H1 (cell line): ENCODE measurements around the gene GRAP. TPM values are rescaled to one million over a fixed set of nuclear protein-coding genes. Genes with fewer than 3 reads are reported as not detected.

Experiments
- CTCF ChIA-PET: fragments of 300-600 bp; sonication (Branson Sonifier 250); formaldehyde crosslinking; loops from one replicate; lab custom pipeline; 2021; ENCODE audit not compliant: partially characterized antibody; lab: Charles Lee
- POLR2A ChIA-PET: fragments of 300-600 bp; sonication (Branson Sonifier 250); formaldehyde crosslinking; loops from one replicate; lab custom pipeline; 2021; ENCODE audit warnings: inconsistent platforms; ENCODE audit not compliant: partially characterized antibody; lab: Charles Lee
- DNase-seq, 2 experiments: peaks; one replicate each; pipeline versions ENCODE4 v3.0.0 to v3.0.0-alpha.2; 2010 to 2022; ENCODE audit warnings: low spot score in 2 of 2, low read depth in 1 of 2, mixed read lengths in 1 of 2
- FAIRE-seq: peaks from 2 replicates; lab custom pipeline; 2011; peaks lifted over from hg19 to GRCh38; lab: Jason Lieb, UNC
- H2AFZ ChIP-seq: 2 replicates; pipeline ENCODE4 v1.8.1; 2012; ENCODE audit warnings: low read length, inconsistent platforms
- H2AK5ac ChIP-seq: 2 replicates; pipeline ENCODE4 v1.6.1; 2013; ENCODE audit warnings: low read depth, low read length
- H2BK120ac ChIP-seq: replicated peaks from 2 replicates; pipeline ENCODE3; 2013; ENCODE audit warnings: low read depth, low read length, inconsistent platforms
- H2BK12ac ChIP-seq: 2 replicates; pipeline ENCODE4 v1.6.1; 2013; ENCODE audit warnings: low read depth, low read length
- H2BK15ac ChIP-seq: 2 replicates; pipeline ENCODE4 v1.6.1; 2013; ENCODE audit warnings: low read length
- H2BK20ac ChIP-seq: 2 replicates; pipeline ENCODE4 v1.6.1; 2013; ENCODE audit warnings: low read length
- H2BK5ac ChIP-seq: 2 replicates; pipeline ENCODE4 v1.6.1; 2013; ENCODE audit warnings: low read depth, low read length
- H3K14ac ChIP-seq: 2 replicates; pipeline ENCODE4 v1.6.1; 2013; ENCODE audit warnings: inconsistent platforms; ENCODE audit not compliant: insufficient read length
- H3K18ac ChIP-seq: 2 replicates; pipeline ENCODE4 v1.6.1; 2013; ENCODE audit warnings: low read length; ENCODE audit errors: extremely low read depth
- H3K23ac ChIP-seq: 2 replicates; pipeline ENCODE4 v1.6.1; 2013; ENCODE audit warnings: inconsistent platforms; ENCODE audit not compliant: insufficient read length
- H3K23me2 ChIP-seq: 2 replicates; pipeline ENCODE4 v1.6.1; 2013; ENCODE audit warnings: low read depth, low read length
- H3K27ac ChIP-seq: 2 replicates; pipeline ENCODE4 v1.6.1; 2011; ENCODE audit warnings: low read depth, low read length, inconsistent platforms
- H3K27me3 ChIP-seq, 4 experiments: replicated peaks in 1 of 4; 1 replicate in 1 of 4; 2 replicates in 3 of 4; pipeline versions ENCODE4 v1.6.1 to v1.8.1; 2011 to 2013; ENCODE audit warnings: low read length in 3 of 4, mild to moderate bottlenecking in 3 of 4, inconsistent platforms in 2 of 4, mixed read lengths in 2 of 4, moderate library complexity in 1 of 4; ENCODE audit not compliant: control insufficient read depth in 3 of 4, insufficient read depth in 3 of 4; ENCODE audit errors: extremely low read depth in 1 of 4
- H3K36me3 ChIP-seq, 4 experiments: 2 replicates each; pipeline versions ENCODE4 v1.6.1 to v1.8.1; 2011 to 2013; ENCODE audit warnings: mild to moderate bottlenecking in 4 of 4, low read length in 3 of 4, moderate library complexity in 2 of 4, control low read depth in 1 of 4, inconsistent platforms in 1 of 4; ENCODE audit not compliant: insufficient read depth in 4 of 4, control insufficient read depth in 2 of 4
- H3K4ac ChIP-seq: replicated peaks from 2 replicates; pipeline ENCODE3; 2013; ENCODE audit warnings: low read length, low read depth, mixed read lengths, inconsistent platforms; ENCODE audit not compliant: insufficient read length
- H3K4me1 ChIP-seq, 4 experiments: replicated peaks in 1 of 4; 1 replicate in 1 of 4; 2 replicates in 3 of 4; pipeline versions ENCODE4 v1.6.1 to v1.8.1; 2011 to 2013; ENCODE audit warnings: low read length in 3 of 4, inconsistent platforms in 2 of 4, mixed read lengths in 1 of 4; ENCODE audit not compliant: insufficient read depth in 4 of 4, control insufficient read depth in 3 of 4
- H3K4me2 ChIP-seq, 2 experiments: 2 replicates each; pipeline versions ENCODE4 v1.6.1 to v1.8.1; 2011 to 2013; ENCODE audit warnings: low read depth in 2 of 2, low read length in 2 of 2, control low read depth in 1 of 2, inconsistent platforms in 1 of 2, mild to moderate bottlenecking in 1 of 2; ENCODE audit not compliant: insufficient read depth in 1 of 2
- H3K4me3 ChIP-seq, 4 experiments: fragments of 200-600, 300-600 bp in 1 of 4; sonication (generic), shearing (Covaris generic), sonication (Bioruptor Twin) in 1 of 4; 2 replicates each; pipeline versions ENCODE4 v1.5.1 to v1.8.1; 2011 to 2016; ENCODE audit warnings: low read length in 4 of 4, low read depth in 3 of 4, control low read depth in 2 of 4, inconsistent platforms in 2 of 4, mild to moderate bottlenecking in 2 of 4, mixed read lengths in 1 of 4, moderate library complexity in 1 of 4; ENCODE audit not compliant: insufficient read depth in 2 of 4; ENCODE audit errors: extremely low read depth in 1 of 4
- H3K56ac ChIP-seq: replicated peaks from 2 replicates; pipeline ENCODE3; 2013; ENCODE audit warnings: low read depth, mild to moderate bottlenecking, mixed read lengths, low read length, inconsistent platforms; ENCODE audit not compliant: insufficient read length
- H3K79me1 ChIP-seq: 2 replicates; pipeline ENCODE4 v1.6.1; 2013; ENCODE audit warnings: low read depth, low read length, control low read depth
- H3K79me2 ChIP-seq, 2 experiments: 2 replicates each; pipeline versions ENCODE4 v1.6.1 to v1.8.1; 2012 to 2013; ENCODE audit warnings: low read length in 2 of 2, mild to moderate bottlenecking in 2 of 2, inconsistent platforms in 1 of 2; ENCODE audit not compliant: insufficient read depth in 2 of 2, control insufficient read depth in 1 of 2
- H3K9ac ChIP-seq, 4 experiments: replicated peaks in 1 of 4; 1 replicate in 1 of 4; 2 replicates in 3 of 4; pipeline versions ENCODE4 v1.6.1 to v1.8.1; 2011 to 2013; ENCODE audit warnings: low read depth in 3 of 4, low read length in 3 of 4, control low read depth in 2 of 4, mild to moderate bottlenecking in 2 of 4, moderate library complexity in 2 of 4, inconsistent platforms in 1 of 4; ENCODE audit errors: extremely low read depth in 1 of 4
- H3K9me3 ChIP-seq, 2 experiments: 2 replicates each; pipeline versions ENCODE4 v1.6.1 to v1.8.1; 2012 to 2013; ENCODE audit warnings: mild to moderate bottlenecking in 2 of 2, moderate library complexity in 2 of 2, control low read depth in 1 of 2, inconsistent platforms in 1 of 2, low read depth in 1 of 2, low read length in 1 of 2, mixed read lengths in 1 of 2; ENCODE audit not compliant: insufficient read depth in 2 of 2
- H4K20me1 ChIP-seq, 2 experiments: replicated peaks in 1 of 2; 2 replicates each; pipeline versions ENCODE3 to v1.8.1; 2011 to 2013; ENCODE audit warnings: inconsistent platforms in 2 of 2, low read length in 2 of 2, mild to moderate bottlenecking in 1 of 2; ENCODE audit not compliant: insufficient read depth in 2 of 2, control insufficient read depth in 1 of 2
- H4K5ac ChIP-seq: 2 replicates; pipeline ENCODE4 v1.6.1; 2013; ENCODE audit warnings: low read length, low read depth, mixed read lengths, inconsistent platforms; ENCODE audit not compliant: insufficient read length
- H4K8ac ChIP-seq: 2 replicates; pipeline ENCODE4 v1.8.0; 2013; ENCODE audit warnings: mild to moderate bottlenecking, moderate library complexity, low read length, inconsistent platforms; ENCODE audit not compliant: insufficient read depth; ENCODE audit errors: extremely low read depth
- H4K91ac ChIP-seq: replicated peaks from 2 replicates; pipeline ENCODE3; 2013; ENCODE audit warnings: low read length, mixed read lengths, inconsistent platforms; ENCODE audit not compliant: insufficient read length
- CBX5 ChIP-seq: fragments of 300-800, 300-1000 bp; sonication (generic); IDR thresholded peaks from 2 replicates; pipeline ENCODE4 v1.7.1; 2016; ENCODE audit warnings: antibody characterized with exemption, low read length, low read depth
- SIN3A ChIP-seq, 2 experiments: IDR thresholded peaks in 1 of 2; conservative IDR thresholded peaks in 1 of 2; 2 replicates each; pipeline ENCODE4 v1.6.1; 2011 to 2012; ENCODE audit warnings: low read length in 2 of 2, improper control_type of control experiment in 1 of 2, low read depth in 1 of 2, mild to moderate bottlenecking in 1 of 2
- SIRT6 ChIP-seq: IDR thresholded peaks from one replicate; pipeline ENCODE4 v1.7.1; 2012; ENCODE audit warnings: low read length, inconsistent platforms
- TAF1 ChIP-seq: IDR thresholded peaks from 2 replicates; pipeline ENCODE4 v1.6.1; 2011; ENCODE audit warnings: mild to moderate bottlenecking, low read depth, low read length
- WGBS, 2 experiments: shearing (Covaris generic) in 1 of 2; methylation state at CpG; one replicate each; pipeline versions ENCODE4 v1.1.6 to v1.1.7; 2013 to 2015; ENCODE audit warnings: low lambda C conversion rate in 2 of 2, mixed read lengths in 2 of 2, inconsistent platforms in 1 of 2, low coverage in 1 of 2, missing lambda C conversion rate in 1 of 2; ENCODE audit not compliant: insufficient replicate concordance in 2 of 2, insufficient coverage in 1 of 2, insufficient read length in 1 of 2; ENCODE audit errors: extremely low coverage in 1 of 2, missing lambda C conversion rate in 1 of 2; 5-methylcytosine and 5-hydroxymethylcytosine counted together
- polyA plus RNA-seq, 7 experiments: library from polyadenylated mRNA; depleted of rRNA in 3 of 7; stranded (reverse) in 5 of 7; unstranded in 2 of 7; fragments of >200 nt in 5 of 7; fragments of 200-250 nt in 2 of 7; gene quantifications; 1 replicate in 5 of 7; 2 replicates in 1 of 7; 4 replicates in 1 of 7; pipeline versions ENCODE4 v1.2.1 to v1.2.3, GENCODE V29; 2011 to 2013; ENCODE audit warnings: missing spikeins in 2 of 7, mixed read lengths in 2 of 7
- total RNA-seq: library from RNA; stranded (reverse); fragmentation: NEBNext Ultra II Directional; extraction: Animal tissue kit (Norgen Biotek cat#: 25700); gene quantifications from 2 replicates; pipeline ENCODE4 v1.2.1, GENCODE V29; 2021
- TF ChIP-seq, protein P1 (sequence below): IDR thresholded peaks from 2 replicates; pipeline ENCODE4 v1.6.1; 2012; ENCODE audit warnings: inconsistent platforms

Gene GRAP
- total and polyA plus RNA-seq, 2 of the 8 experiments (the other 6 are each of a cell fraction or from before 2014, with no cell fraction given), result 0.18 to 0.24 TPM

DNA sequence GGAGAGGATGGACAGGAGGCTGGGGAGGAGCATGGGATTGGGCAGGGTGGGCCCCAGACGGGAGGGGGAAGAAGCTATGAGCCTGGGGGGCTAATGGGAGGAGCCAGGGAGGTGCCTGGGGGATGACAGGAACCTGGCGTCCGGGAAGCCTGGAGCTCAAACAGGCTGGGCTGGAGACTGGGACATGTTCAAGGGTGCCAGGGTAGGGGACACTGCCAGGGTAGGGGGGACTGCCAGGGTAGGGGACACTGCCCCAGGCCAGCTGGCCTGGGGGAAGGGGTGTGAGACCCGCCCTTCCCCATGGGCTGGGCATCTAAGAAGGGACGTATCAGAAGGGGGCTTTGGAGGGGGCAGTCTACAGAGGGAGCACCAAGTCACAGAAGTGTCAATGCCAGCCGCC lies 35.2 kb downstream of the GRAP start:
- ChIA-PET POLR2A (interaction anchor here (1.6 kb wide), 1 partner anchor 11 kb away, joined by 5 read pairs; no protein-coding TSS in a partner anchor), CTCF (interaction anchor here (0.8 to 1.6 kb wide), 2 partner anchors 12 to 14 kb away, joined by 3 to 8 read pairs; no protein-coding TSS in a partner anchor)
- FAIRE-seq, result no peak

More for the DNA sequence above, 35.2 kb downstream of the GRAP start:
- no peak for DNase-seq
- Histone ChIP-seq H3K23me2 (no peaks in the 10 kb centered on the region), H3K79me1 (no peaks in the 10 kb centered on the region), H3K9ac (no peak overlapping the region), H2BK12ac (no peak overlapping the region), H3K14ac (no peak overlapping the region), H3K9me3 (peaks cover 0 to 4% of the 10 kb centered on the region in 2 experiments; a peak in 2 of 4 replicates), H3K4me1 (peaks cover 0 to 3% (median 2%) of the 10 kb centered on the region in 4 experiments; a peak in 3 of 7 replicates), H2BK120ac (no peak overlapping the region), H3K23ac (no peak overlapping the region), H3K56ac (no peak overlapping the region), H3K27me3 (no peaks in the 10 kb centered on the region), H3K4ac (no peak overlapping the region), H3K4me3 (no peak overlapping the region), H3K4me2 (no peak overlapping the region), H4K5ac (no peak overlapping the region), H3K18ac (no peak overlapping the region), H2BK5ac (no peak overlapping the region), H2BK15ac (no peak overlapping the region), H4K20me1 (no peaks in the 10 kb centered on the region), H2BK20ac (no peak overlapping the region), H4K8ac (no peak overlapping the region), H3K36me3 (no peaks in the 10 kb centered on the region), H3K27ac (no peak overlapping the region), H2AFZ (no peak overlapping the region), H4K91ac (no peak overlapping the region), H3K79me2 (no peaks in the 10 kb centered on the region), H2AK5ac (no peak overlapping the region)
- 92% methylated on average over 4 of the region's 6 CpGs; no CpG with 5 or more reads in 1 of the 2 experiments for WGBS, 2 experiments
- TF ChIP-seq SIN3A (conservative IDR thresholded peaks at IDR 0.05 in 1 of 2, IDR thresholded peaks at IDR 0.05 in 1 of 2; ENCODE audit: low read depth in 1 of 2, low read length in 2 of 2), result no peak
- no peak for TF ChIP-seq TAF1
- no peak for TF ChIP-seq CBX5
- no peak for TF ChIP-seq SIRT6
- TF ChIP-seq, protein P1, sequence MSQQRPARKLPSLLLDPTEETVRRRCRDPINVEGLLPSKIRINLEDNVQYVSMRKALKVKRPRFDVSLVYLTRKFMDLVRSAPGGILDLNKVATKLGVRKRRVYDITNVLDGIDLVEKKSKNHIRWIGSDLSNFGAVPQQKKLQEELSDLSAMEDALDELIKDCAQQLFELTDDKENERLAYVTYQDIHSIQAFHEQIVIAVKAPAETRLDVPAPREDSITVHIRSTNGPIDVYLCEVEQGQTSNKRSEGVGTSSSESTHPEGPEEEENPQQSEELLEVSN, result no peak
